K562 (cell line): ENCODE data around the gene OR2W1. TPM values are rescaled to one million over a fixed set of nuclear protein-coding genes. Genes with fewer than 3 reads are reported as not detected.

Source experiments
- ASH1L ChIP-seq: fragments of 450-650 bp; IDR thresholded peaks from 2 replicates; pipeline ENCODE4 v1.6.1; 2018; ENCODE audit warnings: borderline replicate concordance, mild to moderate bottlenecking, low read depth; ENCODE audit not compliant: partially characterized antibody
- C11orf30 ChIP-seq: fragments of 450-650 bp; IDR thresholded peaks from 2 replicates; pipeline ENCODE4 v1.6.1; 2016; ENCODE audit warnings: low read depth, mild to moderate bottlenecking
- CHD2 ChIP-seq: IDR thresholded peaks from 2 replicates; pipeline ENCODE4 v1.6.1; 2011; ENCODE audit warnings: low read depth, low read length
- CREB1 ChIP-seq, 2 experiments: sonication (generic) in 1 of 2; formaldehyde crosslinking in 1 of 2; IDR thresholded peaks; 2 replicates each; pipeline versions ENCODE4 v1.6.1 to v1.8.0; 2012 to 2022; ENCODE audit warnings: inconsistent platforms in 1 of 2, mild to moderate bottlenecking in 1 of 2, missing genetic modification reagents in 1 of 2, moderate library complexity in 1 of 2
- EGR1 ChIP-seq: fragments of 450-650 bp; conservative IDR thresholded peaks from 2 replicates; pipeline ENCODE4 v1.6.1; 2017; ENCODE audit warnings: mild to moderate bottlenecking
- GATA2 ChIP-seq: sonication (generic); formaldehyde crosslinking; IDR thresholded peaks from 2 replicates; pipeline ENCODE4 v1.4.0; 2020; ENCODE audit warnings: mild to moderate bottlenecking, missing genetic modification reagents
- HMGN3 ChIP-seq: IDR thresholded peaks from 2 replicates; pipeline ENCODE4 v1.6.1; 2011; ENCODE audit warnings: borderline replicate concordance, low read depth, mild to moderate bottlenecking, mixed read lengths, low read length; ENCODE audit not compliant: insufficient read length; ENCODE audit errors: extremely low read depth
- HOMEZ ChIP-seq: fragments of 250-450 bp; sonication (Bioruptor Pico); IDR thresholded peaks from 2 replicates; pipeline ENCODE4 v1.4.0; 2020; ENCODE audit warnings: mild to moderate bottlenecking, moderate library complexity
- IRF1 ChIP-seq: sonication (generic); formaldehyde crosslinking; IDR thresholded peaks from 2 replicates; pipeline ENCODE4 v1.8.0; 2022; ENCODE audit warnings: missing genetic modification reagents, mild to moderate bottlenecking, borderline replicate concordance
- L3MBTL2 ChIP-seq: fragments of 450-650 bp; IDR thresholded peaks from 2 replicates; pipeline ENCODE4 v1.6.1; 2016; ENCODE audit warnings: mild to moderate bottlenecking, moderate library complexity
- MTA3 ChIP-seq: fragments of 450-650 bp; formaldehyde crosslinking; IDR thresholded peaks from 2 replicates; pipeline ENCODE4 v1.6.1; 2017; ENCODE audit warnings: mild to moderate bottlenecking, borderline replicate concordance
- NUFIP1 ChIP-seq: fragments of 450-650 bp; IDR thresholded peaks from 2 replicates; pipeline ENCODE4 v1.6.1; 2018; ENCODE audit not compliant: partially characterized antibody
- PTRF ChIP-seq: fragments of 450-650 bp; IDR thresholded peaks from 2 replicates; pipeline ENCODE4 v1.6.1; 2016; ENCODE audit warnings: mild to moderate bottlenecking, missing genetic modification characterization, missing compliant biosample characterization
- SRF ChIP-seq, 2 experiments: fragments of 250-450, 450-650 bp in 1 of 2; sonication (Bioruptor Pico) in 1 of 2; sonication (generic) in 1 of 2; formaldehyde crosslinking; IDR thresholded peaks; 2 replicates each; pipeline versions ENCODE4 v1.5.0 to v1.5.1; 2020 to 2022; ENCODE audit warnings: mild to moderate bottlenecking in 1 of 2, missing genetic modification reagents in 1 of 2
- TCF3 ChIP-seq: sonication (generic); formaldehyde crosslinking; IDR thresholded peaks from 2 replicates; pipeline ENCODE4 v1.4.0; 2020; ENCODE audit warnings: mild to moderate bottlenecking, missing genetic modification reagents
- ZNF134 ChIP-seq: fragments of 250-450 bp; sonication (Bioruptor Pico); conservative IDR thresholded peaks from 2 replicates; pipeline ENCODE4 v1.4.0; 2020
- ZNF217 ChIP-seq: sonication (generic); formaldehyde crosslinking; IDR thresholded peaks from 2 replicates; pipeline ENCODE4 v1.8.0; 2022; ENCODE audit warnings: mild to moderate bottlenecking, missing genetic modification reagents
- ZNF407 ChIP-seq: fragments of 450-650 bp; IDR thresholded peaks from 2 replicates; pipeline ENCODE4 v1.6.1; 2016; ENCODE audit warnings: low read depth
- ZNF75A ChIP-seq: fragments of 450-650 bp; formaldehyde crosslinking; IDR thresholded peaks from 2 replicates; pipeline ENCODE4 v1.4.0; 2020; ENCODE audit warnings: mild to moderate bottlenecking
- polyA plus RNA-seq, 8 experiments: library from polyadenylated mRNA; depleted of rRNA in 4 of 8; stranded (reverse) in 5 of 8; unstranded in 3 of 8; fragments of >200 nt; fragmentation: Nextera tagmentation in 2 of 8; fragmentation: Illumina TruSeq in 1 of 8; extraction: Ambion mirVana in 2 of 8; extraction: Trizol in 1 of 8; gene quantifications; 2 replicates each; pipeline versions ENCODE4 v1.2.1 to v1.2.3, GENCODE V29; 2011 to 2014; ENCODE audit warnings: inconsistent platforms in 1 of 8, missing spikeins in 1 of 8
- total RNA-seq, 7 experiments: library from RNA; depleted of rRNA in 6 of 7; stranded (reverse); fragments of >200 nt in 6 of 7; fragmentation: Illumina TruSeq in 2 of 7; extraction: Trizol in 2 of 7; gene quantifications; 2 replicates each; pipeline versions ENCODE4 v1.2.1 to v1.2.3, GENCODE V29; 2011 to 2021; ENCODE audit warnings: low replicate concordance in 1 of 7

Gene OR2W1
- total and polyA plus RNA-seq, 9 of the 15 experiments (the other 6 are each of a cell fraction or from before 2014, with no cell fraction given), result not detected

GRCh38 chr6:28996844-28997510 is 48.0 kb downstream of the OR2W1 start (continued):
- no peak for TF ChIP-seq ZNF75A (CRISPR knock-in tag)
- TF ChIP-seq TCF3 (CRISPR knock-in tag), result peak; percentile 84
- TF ChIP-seq ZNF217 (CRISPR knock-in tag), result no peak
- peak; percentile 40; the same call in 1 of the 2 replicates for TF ChIP-seq L3MBTL2
- no peak for TF ChIP-seq IRF1
- no peak for TF ChIP-seq ZNF134 (CRISPR knock-in tag)
- TF ChIP-seq MTA3, result peak; percentile 79
- no peak for TF ChIP-seq CHD2
- TF ChIP-seq ASH1L, result no peak
- no peak for TF ChIP-seq HMGN3
- TF ChIP-seq ZNF407, result no peak
- TF ChIP-seq NUFIP1, result no peak
- peak; percentile 94 for TF ChIP-seq C11orf30
- no peak for TF ChIP-seq CREB1 (IDR thresholded peaks at IDR 0.05)
- no peak for TF ChIP-seq CREB1 (CRISPR knock-in tag; IDR thresholded peaks at IDR 0.05)
- no peak for TF ChIP-seq EGR1
- TF ChIP-seq PTRF, result no peak
- TF ChIP-seq SRF (CRISPR knock-in tag; IDR thresholded peaks at IDR 0.05), result no peak
- TF ChIP-seq GATA2 (CRISPR knock-in tag), result 0 out of 2 replicates have a peak, but pooled peaks have one; percentile 26
- no peak for TF ChIP-seq HOMEZ (CRISPR knock-in tag)
